ENCODE results near the gene RPS18. TPM values are rescaled to one million over a fixed set of nuclear protein-coding genes. Genes with fewer than 3 reads are reported as not detected.
A peak's percentile ranks its signal among the peaks of the same experiment; 100 is the strongest.

The RPS18 gene
- total RNA-seq, 1 experiment from 2014 or later, result 4,062 TPM

DNA sequence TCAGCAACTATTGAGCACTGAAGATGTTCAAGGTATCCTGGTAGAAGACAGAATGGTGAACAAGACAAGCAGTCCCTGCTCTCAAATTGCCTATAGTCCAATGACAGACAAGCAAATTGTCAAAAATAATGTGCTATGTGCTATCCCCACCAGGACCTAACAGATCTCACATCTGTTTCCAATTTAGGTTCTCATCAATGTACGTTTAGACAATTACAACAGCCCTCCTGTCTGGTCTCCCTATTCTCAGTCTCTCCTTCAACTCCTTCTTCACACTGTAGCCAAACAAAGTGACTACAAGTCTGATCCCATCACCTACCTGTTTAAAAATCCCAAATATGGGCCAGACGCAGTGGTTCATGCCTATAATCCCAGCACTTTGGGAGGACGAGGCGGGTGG lies 34.5 kb downstream of the RPS18 start:
- H3K9ac ChIP-seq (ENCODE audit: low read length), result no peak overlapping the region
- intact Hi-C loops (cut with micrococcal nuclease), result no loop called here
- ChIA-PET RAD21 (ENCODE audit: low non-redundant PET in 1 of 2, low total read pairs in 2 of 2, uncharacterized antibody in 2 of 2, unreplicated experiment in 2 of 2) (no interaction called here), POLR2A (no interaction called here), CTCF (no interaction called here)
- H3K9me3 ChIP-seq (ENCODE audit: control insufficient read depth in 1 of 2, insufficient read depth in 1 of 2, low read depth in 1 of 2, low read length in 2 of 2), result no peaks in the 10 kb centered on the region
- peaks cover 9 to 11% of the 10 kb centered on the region in 2 experiments; a peak in 3 of 4 replicates for H3K36me3 ChIP-seq (ENCODE audit: control insufficient read depth in 1 of 2, insufficient read depth in 2 of 2, low read length in 2 of 2)
- ATAC-seq, result no peak
- no peaks in the 10 kb centered on the region for H4K20me1 ChIP-seq (ENCODE audit: insufficient read depth)
- H3K4me3 ChIP-seq (replicated peaks in 1 of 2; ENCODE audit: low read depth in 1 of 2, low read length in 2 of 2), result no peak overlapping the region
- H2AFZ ChIP-seq (ENCODE audit: low read depth, low read length, poor library complexity, severe bottlenecking), result no peak overlapping the region
- DNase-seq (ENCODE audit: low read depth, low spot score), result no peak
- no peak overlapping the region for H3K27ac ChIP-seq (ENCODE audit: low read depth, low read length)
- TF ChIP-seq JUND (IDR thresholded peaks at IDR 0.05), result no peak
- TF ChIP-seq EGR1 (IDR thresholded peaks at IDR 0.05; ENCODE audit: low read depth), result no peak
- TF ChIP-seq SIN3A (IDR thresholded peaks at IDR 0.05; ENCODE audit: low read depth), result no peak
- TF ChIP-seq EZH2 (IDR thresholded peaks at IDR 0.05), result no peak
- no TSS peak for BruUV-seq (replicated peaks)
- peaks cover 10% of the 10 kb centered on the region; the same call in 1 of the 2 replicates for H3K79me2 ChIP-seq (ENCODE audit: insufficient read depth, low read length)
- H3K4me2 ChIP-seq (ENCODE audit: low read length), result no peak overlapping the region
- no peaks in the 10 kb centered on the region for H3K9me2 ChIP-seq (ENCODE audit: insufficient read depth)
- H3K27me3 ChIP-seq (ENCODE audit: insufficient read depth, low read length), result no peaks in the 10 kb centered on the region
- no peaks in the 10 kb centered on the region for H3K4me1 ChIP-seq (ENCODE audit: control insufficient read depth in 1 of 2, insufficient read depth in 2 of 2, low read length in 2 of 2)

DNA sequence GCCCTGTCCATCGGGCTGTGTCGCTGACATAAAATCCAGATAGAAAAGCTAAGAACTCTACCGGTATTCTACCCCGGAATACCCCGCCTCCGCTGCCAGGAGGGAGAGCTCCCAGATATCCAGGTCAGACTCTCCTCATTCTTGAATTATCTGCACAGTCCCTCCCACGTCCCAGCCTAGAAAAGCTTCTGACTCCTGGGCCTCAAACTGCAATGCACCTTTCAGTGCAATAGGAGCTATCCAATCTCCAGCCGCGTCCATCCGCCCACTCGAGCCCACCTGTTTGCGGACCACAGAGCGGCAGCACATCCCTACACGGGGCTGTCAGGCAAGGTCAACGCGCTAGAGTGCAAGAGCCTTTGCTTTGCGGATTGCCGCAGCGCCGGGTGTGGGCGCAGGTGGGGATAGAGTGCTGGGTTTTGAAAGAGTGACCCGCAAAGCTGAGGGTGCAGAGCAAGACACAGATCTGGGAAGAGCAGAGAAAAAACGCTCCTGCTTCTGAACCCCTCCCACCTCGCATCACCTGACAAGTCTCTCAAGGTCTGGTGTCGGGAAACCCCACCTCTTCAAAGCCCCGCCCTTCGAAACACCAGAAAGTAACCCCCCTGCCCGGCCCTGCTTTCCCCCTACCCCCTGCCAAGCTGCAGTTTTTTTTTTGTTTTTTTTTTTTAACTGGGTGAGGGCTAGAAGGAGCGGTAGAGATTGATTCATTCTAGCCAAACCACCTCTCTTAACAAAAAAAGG lies 40.7 kb downstream of the RPS18 start:
- DNase-seq (ENCODE audit: low read depth, low spot score), result peak; percentile 59
- Histone ChIP-seq H3K4me2 (ENCODE audit: low read length) (peak overlapping the region; percentile 95), H3K36me3 (ENCODE audit: control insufficient read depth in 1 of 2, insufficient read depth in 2 of 2, low read length in 2 of 2) (peaks cover 0 to 3% of the 10 kb centered on the region in 2 experiments; a peak in 1 of 4 replicates), H3K4me1 (ENCODE audit: control insufficient read depth in 1 of 2, insufficient read depth in 2 of 2, low read length in 2 of 2) (peaks cover 27 to 35% of the 10 kb centered on the region in 2 experiments), H4K20me1 (ENCODE audit: insufficient read depth) (no peaks in the 10 kb centered on the region), H3K27me3 (ENCODE audit: insufficient read depth, low read length) (no peaks in the 10 kb centered on the region), H3K9me2 (ENCODE audit: insufficient read depth) (no peaks in the 10 kb centered on the region), H3K79me2 (ENCODE audit: insufficient read depth, low read length) (peaks cover 29% of the 10 kb centered on the region), H3K4me3 (replicated peaks in 1 of 2; ENCODE audit: low read depth in 1 of 2, low read length in 2 of 2) (peak overlapping the region; percentile 78 to 91), H2AFZ (ENCODE audit: low read depth, low read length, poor library complexity, severe bottlenecking) (no peak overlapping the region), H3K9me3 (ENCODE audit: control insufficient read depth in 1 of 2, insufficient read depth in 1 of 2, low read depth in 1 of 2, low read length in 2 of 2) (no peaks in the 10 kb centered on the region), H3K9ac (ENCODE audit: low read length) (peak overlapping the region; percentile 92), H3K27ac (ENCODE audit: low read depth, low read length) (peak overlapping the region; percentile 89)
- ChIA-PET RAD21 (ENCODE audit: low non-redundant PET in 1 of 2, low total read pairs in 2 of 2, uncharacterized antibody in 2 of 2, unreplicated experiment in 2 of 2) (no interaction called here), CTCF (interaction anchor here (1.0 kb wide), 1 partner anchor 13 kb away, joined by 3 read pairs; the partner anchor contains the start of gene RGL2), POLR2A (no interaction called here)
- TF ChIP-seq, protein P1, sequence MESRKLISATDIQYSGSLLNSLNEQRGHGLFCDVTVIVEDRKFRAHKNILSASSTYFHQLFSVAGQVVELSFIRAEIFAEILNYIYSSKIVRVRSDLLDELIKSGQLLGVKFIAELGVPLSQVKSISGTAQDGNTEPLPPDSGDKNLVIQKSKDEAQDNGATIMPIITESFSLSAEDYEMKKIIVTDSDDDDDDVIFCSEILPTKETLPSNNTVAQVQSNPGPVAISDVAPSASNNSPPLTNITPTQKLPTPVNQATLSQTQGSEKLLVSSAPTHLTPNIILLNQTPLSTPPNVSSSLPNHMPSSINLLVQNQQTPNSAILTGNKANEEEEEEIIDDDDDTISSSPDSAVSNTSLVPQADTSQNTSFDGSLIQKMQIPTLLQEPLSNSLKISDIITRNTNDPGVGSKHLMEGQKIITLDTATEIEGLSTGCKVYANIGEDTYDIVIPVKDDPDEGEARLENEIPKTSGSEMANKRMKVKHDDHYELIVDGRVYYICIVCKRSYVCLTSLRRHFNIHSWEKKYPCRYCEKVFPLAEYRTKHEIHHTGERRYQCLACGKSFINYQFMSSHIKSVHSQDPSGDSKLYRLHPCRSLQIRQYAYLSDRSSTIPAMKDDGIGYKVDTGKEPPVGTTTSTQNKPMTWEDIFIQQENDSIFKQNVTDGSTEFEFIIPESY (IDR thresholded peaks at IDR 0.05; ENCODE audit: extremely low read depth, insufficient replicate concordance, low read length), result no peak
- TF ChIP-seq EZH2 (IDR thresholded peaks at IDR 0.05), result no peak
- BruUV-seq (replicated peaks), result no TSS peak
- peak; percentile 47 for ATAC-seq
- intact Hi-C loops (cut with micrococcal nuclease), result no loop called here
